Amniotic epithelial cell (primary cell): ENCODE data around the gene CRMP1.

Experiments
- DNase-seq: peaks from one replicate; pipeline ENCODE4 v3.0.0-alpha.2; 2010; ENCODE audit warnings: low read depth

The CRMP1 gene

GRCh38 chr4:5888222-5889001, 4.5 kb downstream of the CRMP1 start:
- no peak for DNase-seq

- no peak for DNase-seq
These were observed 5.3 kb downstream of the CRMP1 start for GRCh38 chr4:5887361-5888221.

DNA sequence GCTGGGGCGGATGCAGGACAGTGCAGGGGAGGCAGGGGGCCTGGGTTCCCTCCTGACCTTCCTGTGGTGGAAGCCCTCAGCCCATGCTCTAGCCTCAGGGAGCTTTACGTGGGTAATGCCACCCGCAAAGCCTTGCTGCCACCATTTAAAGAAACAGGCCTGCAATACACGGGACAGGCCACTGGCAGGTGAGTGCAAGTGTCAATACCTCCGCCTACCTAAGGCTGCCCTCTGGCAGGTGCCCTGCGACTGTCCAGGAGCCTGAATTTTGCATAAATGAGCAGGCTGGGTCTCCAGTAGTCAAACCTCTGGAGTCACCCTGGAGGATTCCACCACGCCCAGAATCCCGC, 5.9 kb downstream of the CRMP1 start:
- DNase-seq: no peak

GRCh38 chr4:5885733-5886132, 7.2 kb downstream of the CRMP1 start:
- no peak for DNase-seq

DNA sequence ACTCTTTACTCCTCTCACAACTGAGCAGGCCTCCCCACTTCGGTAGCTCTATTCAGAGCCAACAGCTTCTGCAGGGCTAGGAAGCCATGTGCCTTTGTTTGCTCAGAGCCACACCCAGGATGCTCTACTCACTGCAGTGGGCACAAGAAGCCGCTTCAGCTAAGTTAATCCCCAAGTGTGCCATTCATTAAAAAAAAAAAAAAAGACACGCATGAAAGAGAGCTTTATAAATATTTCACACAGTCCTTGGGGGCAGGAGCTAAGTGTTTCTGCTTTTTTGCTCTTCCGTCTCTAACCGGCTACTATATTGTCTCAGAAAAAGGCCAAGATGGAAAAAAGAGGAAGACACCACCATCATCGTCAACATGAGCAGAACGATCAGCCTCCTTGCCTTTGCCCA, 8.1 kb downstream of the CRMP1 start:
- no peak for DNase-seq

DNA sequence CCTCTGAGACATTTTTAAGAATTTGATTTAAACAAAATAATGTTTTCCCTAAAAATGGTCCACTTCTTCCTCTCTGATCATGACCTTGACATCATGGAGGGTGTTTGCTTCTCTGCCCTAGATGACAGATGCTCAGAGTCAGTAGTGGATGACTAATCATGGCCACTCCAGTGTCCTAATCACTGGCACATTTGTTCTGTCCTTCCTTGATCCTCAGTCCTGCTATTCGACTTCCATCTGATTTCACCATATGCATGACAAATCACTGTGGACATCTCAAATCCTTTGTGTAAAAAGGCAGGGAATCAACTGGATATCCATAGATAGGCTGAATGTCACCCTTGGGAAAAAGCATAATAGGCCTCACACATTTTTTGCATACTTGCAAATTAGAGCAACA, 9.0 kb downstream of the CRMP1 start:
- DNase-seq: no peak

- no peak for DNase-seq
These were observed 9.9 kb downstream of the CRMP1 start for GRCh38 chr4:5882947-5883346.

DNA sequence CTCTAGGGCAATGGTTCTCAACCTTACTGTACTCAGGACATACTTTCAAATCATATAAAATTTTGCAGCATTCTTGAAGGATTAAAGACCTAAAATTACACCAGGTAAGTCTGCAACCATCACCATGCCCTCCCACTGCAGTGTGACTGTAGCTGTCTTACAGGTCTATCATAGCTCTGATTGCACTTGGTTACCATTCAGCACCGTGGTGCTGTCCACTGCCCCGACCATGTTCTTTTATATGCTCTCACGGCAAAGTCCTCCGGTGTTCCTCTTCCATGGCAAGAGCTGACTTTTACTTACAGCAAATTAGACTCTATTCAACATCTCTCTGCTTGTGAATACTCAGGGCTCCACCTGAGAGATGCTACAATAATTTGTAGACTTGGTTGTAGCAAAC, 11.5 kb downstream of the CRMP1 start:
- no peak for DNase-seq

DNA sequence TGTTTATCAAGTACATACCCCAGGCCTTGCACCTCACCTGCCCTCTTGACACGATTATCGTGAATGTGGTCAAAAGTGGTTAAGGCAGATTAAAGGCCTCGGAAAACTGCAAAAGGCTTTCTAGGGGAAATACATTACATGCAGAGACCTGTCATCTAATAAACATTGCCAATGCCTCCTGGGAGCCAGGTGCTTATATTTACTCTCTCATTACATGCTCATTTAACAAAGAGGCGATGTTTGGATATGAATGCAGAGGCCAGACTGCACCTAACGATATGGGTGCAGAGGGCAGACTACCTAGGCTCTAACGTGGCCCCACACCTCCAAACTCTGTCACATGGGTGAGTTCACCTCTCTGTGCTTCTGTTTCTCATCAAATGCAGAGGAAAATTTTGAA, 14.5 kb downstream of the CRMP1 start:
- no peak for DNase-seq

GRCh38 chr4:5877392-5877791, 15.5 kb downstream of the CRMP1 start:
- no peak for DNase-seq

GRCh38 chr4:5874811-5875449, 18.0 kb downstream of the CRMP1 start:
- DNase-seq: no peak

GRCh38 chr4:5870701-5871100, 22.2 kb downstream of the CRMP1 start:
- no peak for DNase-seq

GRCh38 chr4:5869966-5870619, 22.8 kb downstream of the CRMP1 start:
- no peak for DNase-seq

GRCh38 chr4:5867866-5868265, 25.0 kb downstream of the CRMP1 start:
- no peak for DNase-seq

DNA sequence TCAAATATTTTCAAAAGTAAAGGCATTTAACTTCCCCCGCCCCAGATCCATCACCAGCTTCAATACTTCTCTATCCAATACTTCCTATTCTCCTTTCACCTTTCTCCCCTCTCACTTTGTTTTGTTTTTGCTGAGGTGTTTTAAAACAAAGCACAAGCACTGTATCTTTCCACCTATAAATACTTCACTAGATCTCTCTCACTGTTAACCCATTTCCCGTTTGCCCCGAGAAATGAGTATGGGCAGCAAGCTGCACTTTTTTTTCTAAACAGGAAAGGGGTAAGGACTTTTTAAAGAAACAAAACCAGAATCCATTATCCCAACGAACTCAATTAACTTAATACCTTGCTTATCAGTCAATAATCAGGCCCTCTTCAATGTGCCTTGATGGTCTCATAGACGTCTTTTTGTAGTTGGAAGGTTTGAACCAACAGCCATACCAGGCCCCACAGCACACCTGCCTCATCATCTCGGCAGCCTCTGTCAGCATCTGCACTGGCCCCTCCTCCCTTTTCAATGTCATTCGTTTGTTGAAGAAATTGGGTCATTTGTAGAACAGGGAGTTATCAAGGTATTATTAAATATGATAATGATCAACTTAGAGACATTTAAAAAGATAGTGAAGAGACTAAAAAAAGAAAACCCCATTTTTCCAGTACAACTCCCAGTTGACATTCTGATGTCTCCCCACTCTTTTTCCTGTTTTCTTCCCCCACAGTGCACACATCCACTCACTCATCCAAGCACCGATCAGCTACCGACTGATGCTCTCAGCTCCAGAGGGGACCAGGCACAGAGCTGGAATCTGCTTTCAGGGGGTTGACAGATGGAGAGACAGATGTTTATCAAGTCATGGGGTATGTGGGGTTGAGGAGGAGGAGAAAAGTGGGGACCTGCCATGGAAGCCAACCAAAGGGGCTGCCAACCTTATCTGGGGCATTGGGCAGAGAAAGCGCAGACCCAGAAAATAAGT, 25.8 kb downstream of the CRMP1 start:
- no peak for DNase-seq

DNA sequence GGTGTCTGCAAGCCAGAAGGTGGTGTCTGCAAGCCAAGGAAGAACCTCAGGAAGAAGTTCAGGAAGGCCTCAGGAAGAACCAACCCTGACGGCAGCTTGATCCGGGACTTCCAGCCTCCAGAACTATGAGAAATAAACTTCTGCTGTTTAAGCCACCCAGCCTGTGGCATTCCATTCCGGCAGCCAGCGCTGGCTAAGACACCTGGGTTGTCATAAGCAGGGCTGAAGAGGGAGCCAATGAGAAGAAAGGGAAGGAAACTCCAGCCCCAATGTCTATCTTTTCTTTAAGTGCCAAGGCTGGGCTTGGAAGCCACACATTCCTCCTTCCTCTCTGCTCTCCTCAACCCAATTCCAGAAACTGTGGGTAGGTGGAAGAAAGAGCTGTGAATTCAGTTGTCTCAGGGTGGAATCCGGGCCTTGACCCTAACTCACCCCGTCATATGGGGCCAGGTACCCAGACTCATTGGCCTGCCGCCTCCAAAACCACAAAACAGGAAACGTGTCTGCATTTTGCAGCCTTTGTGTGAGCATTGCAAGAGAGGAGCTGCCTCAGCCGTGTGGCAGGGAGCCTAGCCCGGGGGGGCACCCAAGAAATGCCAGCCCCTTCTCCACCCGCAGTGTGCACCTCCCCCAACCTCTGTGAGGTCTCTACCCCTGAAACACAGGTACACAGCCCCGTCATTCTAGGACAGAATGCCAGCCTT, 26.8 kb downstream of the CRMP1 start:
- no peak for DNase-seq

- DNase-seq: peak; percentile 74
These were observed 29.3 kb downstream of the CRMP1 start for GRCh38 chr4:5863461-5864113.

DNA sequence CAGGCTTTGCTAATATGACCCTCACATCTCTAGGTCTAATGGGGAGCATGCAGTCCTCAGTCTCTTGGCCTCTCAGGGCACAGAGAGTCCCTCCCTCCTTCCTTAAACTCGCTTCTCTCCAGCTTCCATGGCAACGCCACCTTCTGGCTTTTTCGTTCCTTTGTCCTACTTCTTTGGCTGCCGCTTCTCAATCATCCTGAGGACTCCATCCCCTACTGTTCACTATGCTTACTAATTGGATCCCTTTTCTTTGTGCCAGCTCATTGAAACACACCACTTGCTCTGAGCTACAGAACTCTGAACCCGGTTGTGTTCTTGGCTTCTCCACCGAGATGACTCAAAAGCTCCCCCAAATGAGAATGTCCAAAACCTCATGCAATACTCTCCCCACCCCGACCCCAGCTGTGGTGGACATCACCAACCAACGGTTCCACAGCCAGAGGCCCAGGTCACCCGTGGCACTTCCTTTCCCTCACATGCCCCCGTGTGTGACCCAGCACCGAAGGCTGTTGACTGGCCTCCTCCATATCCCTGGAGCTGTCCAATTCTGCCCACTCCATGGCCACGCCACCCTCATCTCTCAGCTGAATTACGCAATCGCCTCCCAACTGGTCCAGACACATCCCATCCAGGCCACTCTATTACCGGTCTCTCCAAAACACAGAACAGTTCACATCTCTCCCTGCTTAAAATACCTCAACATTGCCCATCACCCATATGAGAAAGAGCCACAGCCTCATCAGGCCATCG, 34.7 kb downstream of the CRMP1 start:
- no peak for DNase-seq

GRCh38 chr4:5857199-5857598, 35.7 kb downstream of the CRMP1 start:
- DNase-seq: no peak
